Measurements from ENCODE around the gene DDTL.

- no peak for TF ChIP-seq SUZ12 (IDR thresholded peaks at IDR 0.05; ENCODE audit: extremely low read depth, insufficient read depth, insufficient read length)
- no peak for TF ChIP-seq ZNF274 (IDR thresholded peaks at IDR 0.05; ENCODE audit: low read depth, low read length)
- TF ChIP-seq YY1 (IDR thresholded peaks at IDR 0.05; ENCODE audit: insufficient read depth, insufficient read length): no peak
Measured at GRCh38 chr22:24006914-24007214, 40.2 kb downstream of the DDTL start.
